IMR-90 (cell line): ENCODE measurements around the gene CTR9. TPM values are rescaled to one million over a fixed set of nuclear protein-coding genes. Genes with fewer than 3 reads are reported as not detected.

Experiments
- ATAC-seq: fragments of 200-7000 bp; cut with Tn5 transposase; 2 replicates; pipeline ENCODE4 v1.9.1; 2020; ENCODE audit warnings: low read depth, mild to moderate bottlenecking, moderate library complexity
- BruUV-seq: library from RNA; stranded (reverse); fragments of 400-500 nt; replicated peaks from 2 replicates; lab custom pipeline; 2021; lab: Mats Ljungman, UMichigan
- CTCF ChIA-PET: fragments of 300-600 bp; formaldehyde crosslinking; extraction: SDS; loops from one replicate; lab custom pipeline; 2021; ENCODE audit warnings: antibody characterized with exemption; lab: Yijun Ruan, JAX
- POLR2A ChIA-PET: fragments of 300-600 bp; sonication (Branson Sonifier 250); formaldehyde crosslinking; loops from one replicate; lab custom pipeline; 2022; ENCODE audit warnings: antibody characterized with exemption; ENCODE audit not compliant: unreplicated experiment; lab: Charles Lee
- DNase-seq: peaks from one replicate; pipeline ENCODE4 v3.0.0; 2013
- H2AFZ ChIP-seq: replicated peaks from 2 replicates; pipeline ENCODE3; 2013; ENCODE audit warnings: low read length, mild to moderate bottlenecking; ENCODE audit not compliant: poor library complexity
- H2AK5ac ChIP-seq: 2 replicates; pipeline ENCODE4 v1.6.1; 2013; ENCODE audit warnings: low read depth, low read length, inconsistent platforms
- H2AK9ac ChIP-seq: replicated peaks from 2 replicates; pipeline ENCODE3; 2013; ENCODE audit warnings: mild to moderate bottlenecking, low read depth, low read length, moderate library complexity; ENCODE audit not compliant: poor library complexity
- H2BK120ac ChIP-seq: 2 replicates; pipeline ENCODE4 v1.6.1; 2013; ENCODE audit warnings: low read depth, low read length, inconsistent platforms
- H2BK15ac ChIP-seq: 3 replicates; pipeline ENCODE4 v1.6.1; 2013; ENCODE audit warnings: low read depth, low read length, inconsistent platforms
- H2BK20ac ChIP-seq: 2 replicates; pipeline ENCODE4 v1.6.1; 2013; ENCODE audit warnings: low read depth, mild to moderate bottlenecking, inconsistent platforms, low read length, moderate library complexity
- H2BK5ac ChIP-seq: 2 replicates; pipeline ENCODE4 v1.6.1; 2013; ENCODE audit warnings: mild to moderate bottlenecking, low read depth, low read length, inconsistent platforms; ENCODE audit not compliant: poor library complexity, severe bottlenecking
- H3K14ac ChIP-seq: replicated peaks from 2 replicates; pipeline ENCODE4 v1.6.1; 2013; ENCODE audit warnings: low read depth, low read length, inconsistent platforms
- H3K18ac ChIP-seq: 2 replicates; pipeline ENCODE4 v1.6.1; 2013; ENCODE audit warnings: low read depth, low read length, control low read depth
- H3K23ac ChIP-seq: 2 replicates; pipeline ENCODE4 v1.6.1; 2013; ENCODE audit warnings: low read depth, low read length, inconsistent platforms
- H3K27ac ChIP-seq: 2 replicates; pipeline ENCODE4 v1.5.1; 2013; ENCODE audit warnings: mild to moderate bottlenecking, control low read depth, low read length; ENCODE audit not compliant: insufficient read depth
- H3K27me3 ChIP-seq: 2 replicates; pipeline ENCODE4 v1.6.1; 2013; ENCODE audit warnings: low read length; ENCODE audit not compliant: control insufficient read depth, insufficient read depth
- H3K36me3 ChIP-seq: 2 replicates; pipeline ENCODE4 v1.6.1; 2013; ENCODE audit warnings: low read length, mixed read lengths; ENCODE audit not compliant: control insufficient read depth, insufficient read depth
- H3K4ac ChIP-seq: 2 replicates; pipeline ENCODE4 v1.6.1; 2013; ENCODE audit warnings: low read depth, low read length, inconsistent platforms
- H3K4me1 ChIP-seq: 2 replicates; pipeline ENCODE4 v1.6.1; 2013; ENCODE audit warnings: low read length, mixed read lengths; ENCODE audit not compliant: control insufficient read depth, insufficient read depth
- H3K4me2 ChIP-seq: 2 replicates; pipeline ENCODE4 v1.6.1; 2013; ENCODE audit warnings: low read depth, mild to moderate bottlenecking, control low read depth, low read length, moderate library complexity
- H3K4me3 ChIP-seq: 2 replicates; pipeline ENCODE4 v1.5.1; 2013; ENCODE audit warnings: low read depth, mild to moderate bottlenecking, control low read depth, low read length, moderate library complexity; ENCODE audit not compliant: insufficient read depth
- H3K56ac ChIP-seq: 2 replicates; pipeline ENCODE4 v1.6.1; 2013; ENCODE audit warnings: low read length, inconsistent platforms; ENCODE audit not compliant: insufficient read depth; ENCODE audit errors: extremely low read depth
- H3K79me1 ChIP-seq, 2 experiments: 2 replicates each; pipeline ENCODE4 v1.6.1; 2013; ENCODE audit warnings: low read length in 2 of 2, inconsistent platforms in 1 of 2, low read depth in 1 of 2
- H3K9ac ChIP-seq: 2 replicates; pipeline ENCODE4 v1.6.1; 2013; ENCODE audit warnings: low read depth, low read length, control low read depth
- H3K9me1 ChIP-seq: 2 replicates; pipeline ENCODE4 v1.6.1; 2013; ENCODE audit warnings: low read length, inconsistent platforms; ENCODE audit not compliant: insufficient read depth
- H3K9me3 ChIP-seq: 2 replicates; pipeline ENCODE4 v1.6.1; 2013; ENCODE audit warnings: low read length; ENCODE audit not compliant: control insufficient read depth, insufficient read depth
- H4K20me1 ChIP-seq: 2 replicates; pipeline ENCODE4 v1.6.1; 2013; ENCODE audit warnings: low read length, inconsistent platforms; ENCODE audit not compliant: insufficient read depth
- H4K5ac ChIP-seq: 2 replicates; pipeline ENCODE4 v1.6.1; 2013; ENCODE audit warnings: mild to moderate bottlenecking, low read depth, low read length, control low read depth
- H4K8ac ChIP-seq, 2 experiments: 2 replicates each; pipeline ENCODE4 v1.6.1; 2013; ENCODE audit warnings: low read depth in 2 of 2, low read length in 2 of 2, control low read depth in 1 of 2, inconsistent platforms in 1 of 2
- H4K91ac ChIP-seq: 2 replicates; pipeline ENCODE4 v1.6.1; 2013; ENCODE audit warnings: low read depth, low read length, inconsistent platforms; ENCODE audit not compliant: insufficient read depth
- BHLHE40 ChIP-seq: fragments of 150-350 bp; IDR thresholded peaks from 2 replicates; pipeline ENCODE4 v1.6.1; 2016; ENCODE audit warnings: mild to moderate bottlenecking, low read depth, low read length
- CEBPB ChIP-seq: IDR thresholded peaks from 2 replicates; pipeline ENCODE4 v1.6.1; 2012; ENCODE audit warnings: low read depth, low read length, improper control_type of control experiment
- CHD1 ChIP-seq: IDR thresholded peaks from 2 replicates; pipeline ENCODE4 v1.6.1; 2012; ENCODE audit warnings: low read depth, low read length, improper control_type of control experiment
- FOS ChIP-seq: fragments of 150-350 bp; IDR thresholded peaks from 2 replicates; pipeline ENCODE4 v1.6.1; 2016; ENCODE audit warnings: low read depth, low read length
- MAFK ChIP-seq: IDR thresholded peaks from 2 replicates; pipeline ENCODE4 v1.6.1; 2012; ENCODE audit warnings: low read depth, low read length, improper control_type of control experiment
- MAZ ChIP-seq: IDR thresholded peaks from 2 replicates; pipeline ENCODE4 v1.6.1; 2012; ENCODE audit warnings: low read depth, mild to moderate bottlenecking, low read length, improper control_type of control experiment, moderate library complexity, borderline replicate concordance
- MXI1 ChIP-seq: IDR thresholded peaks from 2 replicates; pipeline ENCODE4 v1.6.1; 2012; ENCODE audit warnings: low read depth, mild to moderate bottlenecking, low read length, moderate library complexity, borderline replicate concordance
- NFE2L2 ChIP-seq: fragments of 150-350 bp; IDR thresholded peaks from 2 replicates; pipeline ENCODE4 v1.6.1; 2016; ENCODE audit warnings: low read depth, mild to moderate bottlenecking, low read length
- POLR2A ChIP-seq: IDR thresholded peaks from 2 replicates; pipeline ENCODE4 v1.6.1; 2012; ENCODE audit warnings: mild to moderate bottlenecking, low read depth, low read length
- RAD21 ChIP-seq: IDR thresholded peaks from 2 replicates; pipeline ENCODE4 v1.6.1; 2012; ENCODE audit warnings: low read length, improper control_type of control experiment
- RCOR1 ChIP-seq: IDR thresholded peaks from 2 replicates; pipeline ENCODE4 v1.6.1; 2012; ENCODE audit warnings: mild to moderate bottlenecking, low read length, improper control_type of control experiment; ENCODE audit not compliant: insufficient replicate concordance
- RFX5 ChIP-seq: IDR thresholded peaks from 2 replicates; pipeline ENCODE4 v1.8.0; 2012; ENCODE audit warnings: low read depth, mild to moderate bottlenecking, low read length, moderate library complexity
- SMC3 ChIP-seq: fragments of 150-350 bp; IDR thresholded peaks from 2 replicates; pipeline ENCODE4 v1.6.1; 2016; ENCODE audit warnings: low read depth, mild to moderate bottlenecking, antibody characterized with exemption, low read length, moderate library complexity
- WGBS, 2 experiments: methylation state at CpG; one replicate each; pipeline versions ENCODE4 v1.1.5 to v1.1.7; 2013; ENCODE audit warnings: missing lambda C conversion rate in 2 of 2; ENCODE audit not compliant: insufficient read length in 1 of 2; ENCODE audit errors: extremely low coverage in 2 of 2; 5-methylcytosine and 5-hydroxymethylcytosine counted together
- dilution Hi-C: fragments of 300-500 bp; cut with HindIII; formaldehyde crosslinking; loops from one replicate; pipeline ENCODE4 v1.14.3; 2018; ENCODE audit warnings: low sequenced_read_pairs; ENCODE audit not compliant: unreplicated experiment
- in situ Hi-C: fragments of 300-500 bp; cut with MboI; formaldehyde crosslinking; loops from 3 replicates; pipeline ENCODE4 v1.14.3; 2019; ENCODE audit warnings: low sequenced_read_pairs, inconsistent platforms, mixed read lengths
- intact Hi-C: fragments of 100-400 bp; cut with micrococcal nuclease; formaldehyde crosslinking; loops from 2 replicates; pipeline ENCODE4 v1.10.0; 2022
- polyA plus RNA-seq, 3 experiments: library from polyadenylated mRNA; depleted of rRNA; stranded (reverse); fragments of >200 nt; gene quantifications; 2 replicates each; pipeline ENCODE4 v1.2.3, GENCODE V29; 2012; ENCODE audit warnings: low replicate concordance in 1 of 3
- total RNA-seq: library from RNA; depleted of rRNA; stranded (reverse); fragments of >200 nt; gene quantifications from 2 replicates; pipeline ENCODE4 v1.2.3, GENCODE V29; 2012
- TF ChIP-seq, protein P1 (sequence below): fragments of 150-350 bp; IDR thresholded peaks from 2 replicates; pipeline ENCODE4 v1.6.1; 2016; ENCODE audit warnings: low read depth, mild to moderate bottlenecking, low read length, moderate library complexity, borderline replicate concordance
- TF ChIP-seq, protein P2 (sequence below): conservative IDR thresholded peaks from 2 replicates; pipeline ENCODE4 v1.5.1; 2012; ENCODE audit warnings: mild to moderate bottlenecking, low read depth, low read length, improper control_type of control experiment
- TF ChIP-seq, protein P3 (sequence below): fragments of 150-350 bp; IDR thresholded peaks from 2 replicates; pipeline ENCODE4 v1.6.1; 2017; ENCODE audit warnings: mild to moderate bottlenecking, antibody characterized with exemption, low read length, low read depth

Gene CTR9
- total and polyA plus RNA-seq, 2 of the 4 experiments (the other 2 are of a cell fraction): 16.8 to 37.1 TPM

- H2AK5ac ChIP-seq: no peak overlapping the region
- no peaks in the 10 kb centered on the region; the same call in 1 of the 2 replicates for H3K4me1 ChIP-seq
- H3K18ac ChIP-seq: no peak overlapping the region
- no peak overlapping the region for H4K91ac ChIP-seq
- H3K4me2 ChIP-seq: no peak overlapping the region
- peaks cover 12 to 19% of the 10 kb centered on the region in 2 experiments for H3K79me1 ChIP-seq
- TF ChIP-seq POLR2A: no peak
- TF ChIP-seq SMC3: no peak
- no peak for TF ChIP-seq MXI1
- TF ChIP-seq, protein P1, sequence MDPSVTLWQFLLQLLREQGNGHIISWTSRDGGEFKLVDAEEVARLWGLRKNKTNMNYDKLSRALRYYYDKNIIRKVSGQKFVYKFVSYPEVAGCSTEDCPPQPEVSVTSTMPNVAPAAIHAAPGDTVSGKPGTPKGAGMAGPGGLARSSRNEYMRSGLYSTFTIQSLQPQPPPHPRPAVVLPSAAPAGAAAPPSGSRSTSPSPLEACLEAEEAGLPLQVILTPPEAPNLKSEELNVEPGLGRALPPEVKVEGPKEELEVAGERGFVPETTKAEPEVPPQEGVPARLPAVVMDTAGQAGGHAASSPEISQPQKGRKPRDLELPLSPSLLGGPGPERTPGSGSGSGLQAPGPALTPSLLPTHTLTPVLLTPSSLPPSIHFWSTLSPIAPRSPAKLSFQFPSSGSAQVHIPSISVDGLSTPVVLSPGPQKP: no peak
- no peak for TF ChIP-seq MAZ
- TF ChIP-seq NFE2L2: no peak
- TF ChIP-seq, protein P2, sequence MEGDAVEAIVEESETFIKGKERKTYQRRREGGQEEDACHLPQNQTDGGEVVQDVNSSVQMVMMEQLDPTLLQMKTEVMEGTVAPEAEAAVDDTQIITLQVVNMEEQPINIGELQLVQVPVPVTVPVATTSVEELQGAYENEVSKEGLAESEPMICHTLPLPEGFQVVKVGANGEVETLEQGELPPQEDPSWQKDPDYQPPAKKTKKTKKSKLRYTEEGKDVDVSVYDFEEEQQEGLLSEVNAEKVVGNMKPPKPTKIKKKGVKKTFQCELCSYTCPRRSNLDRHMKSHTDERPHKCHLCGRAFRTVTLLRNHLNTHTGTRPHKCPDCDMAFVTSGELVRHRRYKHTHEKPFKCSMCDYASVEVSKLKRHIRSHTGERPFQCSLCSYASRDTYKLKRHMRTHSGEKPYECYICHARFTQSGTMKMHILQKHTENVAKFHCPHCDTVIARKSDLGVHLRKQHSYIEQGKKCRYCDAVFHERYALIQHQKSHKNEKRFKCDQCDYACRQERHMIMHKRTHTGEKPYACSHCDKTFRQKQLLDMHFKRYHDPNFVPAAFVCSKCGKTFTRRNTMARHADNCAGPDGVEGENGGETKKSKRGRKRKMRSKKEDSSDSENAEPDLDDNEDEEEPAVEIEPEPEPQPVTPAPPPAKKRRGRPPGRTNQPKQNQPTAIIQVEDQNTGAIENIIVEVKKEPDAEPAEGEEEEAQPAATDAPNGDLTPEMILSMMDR: no peak
- TF ChIP-seq BHLHE40: no peak
- no peak for TF ChIP-seq MAFK
- TF ChIP-seq RFX5: no peak
- no peak for TF ChIP-seq FOS
- TF ChIP-seq CEBPB: no peak
- TF ChIP-seq RAD21: no peak
- no peak for TF ChIP-seq CHD1
- TF ChIP-seq, protein P3, sequence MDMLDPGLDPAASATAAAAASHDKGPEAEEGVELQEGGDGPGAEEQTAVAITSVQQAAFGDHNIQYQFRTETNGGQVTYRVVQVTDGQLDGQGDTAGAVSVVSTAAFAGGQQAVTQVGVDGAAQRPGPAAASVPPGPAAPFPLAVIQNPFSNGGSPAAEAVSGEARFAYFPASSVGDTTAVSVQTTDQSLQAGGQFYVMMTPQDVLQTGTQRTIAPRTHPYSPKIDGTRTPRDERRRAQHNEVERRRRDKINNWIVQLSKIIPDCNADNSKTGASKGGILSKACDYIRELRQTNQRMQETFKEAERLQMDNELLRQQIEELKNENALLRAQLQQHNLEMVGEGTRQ: no peak
- no peak for TF ChIP-seq RCOR1
- H3K9me3 ChIP-seq: no peaks in the 10 kb centered on the region
- no peak overlapping the region for H3K4ac ChIP-seq
- no peak overlapping the region for H3K4me3 ChIP-seq
- no TSS peak for BruUV-seq
- no peak for ATAC-seq
- H2BK5ac ChIP-seq: no peak overlapping the region
- intact Hi-C loops: no loop called here
- no peak overlapping the region for H4K8ac ChIP-seq
- 100% methylated on average over 1 of the region's 2 CpGs; no CpG with 5 or more reads in 1 of the 2 experiments for WGBS, 2 experiments
- H4K5ac ChIP-seq: no peak overlapping the region
- DNase-seq: no peak
- no peak overlapping the region for H3K14ac ChIP-seq
- peaks cover 1% of the 10 kb centered on the region for H3K36me3 ChIP-seq
- in situ Hi-C loops: loop anchor here (25.0 kb wide), 2 partner anchors 537 to 762 kb away; no protein-coding TSS in a partner anchor
- no peak overlapping the region for H3K23ac ChIP-seq
- no peak overlapping the region for H3K56ac ChIP-seq
- CTCF ChIA-PET: no interaction called here
- no peak overlapping the region for H2BK20ac ChIP-seq
- H3K27me3 ChIP-seq: no peaks in the 10 kb centered on the region
- dilution Hi-C loops: loop anchor here (25.0 kb wide), 1 partner anchor 237 kb away; no protein-coding TSS in a partner anchor
- peaks cover 9% of the 10 kb centered on the region for H4K20me1 ChIP-seq
- no peak overlapping the region for H2AFZ ChIP-seq
- H2BK15ac ChIP-seq: no peak overlapping the region
- no peak overlapping the region for H2AK9ac ChIP-seq
- POLR2A ChIA-PET: no interaction called here
- no peak overlapping the region for H3K9ac ChIP-seq
- H2BK120ac ChIP-seq: no peak overlapping the region
- no peak overlapping the region for H3K27ac ChIP-seq
- peaks cover 3% of the 10 kb centered on the region; the same call in 1 of the 2 replicates for H3K9me1 ChIP-seq
Observed at GRCh38 chr11:10749476-10749875, 1.6 kb upstream of the CTR9 start.
